NCI-H748 treated with DMSO at 0.1 percent for 48 hours (cell line): ENCODE results near the gene FBN3.
"Not testable (repeated sequence)": the region's sequence is repeated elsewhere in the genome, so short reads cannot be mapped to it uniquely, and the experiment has no call there.

Source experiments
- DNase-seq: peaks from one replicate; lab custom pipeline; 2025; lab: John Stamatoyannopoulos, UW

FBN3 gene

GRCh38 chr19:8056533-8056932, 92.9 kb downstream of the FBN3 start:
- no peak for DNase-seq

GRCh38 chr19:8054169-8054568, 95.2 kb downstream of the FBN3 start:
- DNase-seq: no peak

- DNase-seq: no peak
Observed at GRCh38 chr19:8052464-8052859, 96.9 kb downstream of the FBN3 start, which contains the start of gene CCL25. CCL25 (plus strand) TSS chr19:8052760; CDS start chr19:8053050, 290 bp downstream.

GRCh38 chr19:8050274-8051096, 98.9 kb downstream of the FBN3 start:
- peak; percentile 63 for DNase-seq

GRCh38 chr19:8046569-8047165, 102.7 kb downstream of the FBN3 start:
- no peak for DNase-seq

GRCh38 chr19:8045872-8046568, 103.4 kb downstream of the FBN3 start:
- no peak for DNase-seq

GRCh38 chr19:8044018-8044417, 105.4 kb downstream of the FBN3 start:
- no peak for DNase-seq

GRCh38 chr19:8042900-8043299, 106.5 kb downstream of the FBN3 start:
- DNase-seq: no peak

GRCh38 chr19:8041531-8041931, 107.9 kb downstream of the FBN3 start:
- DNase-seq: no peak

- DNase-seq: no peak
Observed at GRCh38 chr19:8039231-8039630, 110.2 kb downstream of the FBN3 start.

- DNase-seq: no peak
Observed at GRCh38 chr19:8038815-8039214, 110.6 kb downstream of the FBN3 start.

- no peak for DNase-seq
Observed at GRCh38 chr19:8036434-8037099, 112.8 kb downstream of the FBN3 start.

- DNase-seq: no peak
Observed at GRCh38 chr19:8034178-8034525, 115.2 kb downstream of the FBN3 start.

GRCh38 chr19:8033287-8034177, 115.9 kb downstream of the FBN3 start:
- DNase-seq: not testable (repeated sequence)

GRCh38 chr19:8030960-8031359, 118.4 kb downstream of the FBN3 start:
- DNase-seq: no peak

- no peak for DNase-seq
Observed at GRCh38 chr19:8028951-8029491, 120.4 kb downstream of the FBN3 start.

GRCh38 chr19:8025316-8025715, 124.1 kb downstream of the FBN3 start:
- DNase-seq: no peak

- DNase-seq: not testable (repeated sequence)
Observed at GRCh38 chr19:8024256-8024655, 125.1 kb downstream of the FBN3 start.

GRCh38 chr19:8023371-8023770, 126.0 kb downstream of the FBN3 start:
- DNase-seq: no peak

- DNase-seq: no peak
Observed at GRCh38 chr19:8022275-8022674, 127.1 kb downstream of the FBN3 start.

- DNase-seq: no peak
Observed at GRCh38 chr19:8021374-8021773, 128.0 kb downstream of the FBN3 start.
